Pulmonary artery endothelial cell (primary cell): ENCODE measurements around the gene AMBP. TPM values are rescaled to one million over a fixed set of nuclear protein-coding genes. Genes with fewer than 3 reads are reported as not detected.
A peak's percentile ranks its signal among the peaks of the same experiment; 100 is the strongest.

Experiments used
- DNase-seq: peaks from one replicate; pipeline ENCODE4 v3.0.0-alpha.2; 2011; ENCODE audit warnings: low read depth, low spot score
- total RNA-seq: library from RNA; depleted of rRNA; stranded (reverse); fragments of >200 nt; gene quantifications from 2 replicates; pipeline ENCODE4 v1.2.3, GENCODE V29; 2014

AMBP gene
- total RNA-seq, 1 donor from 2014 or later = not detected

- no peak for DNase-seq
Measured at GRCh38 chr9:114031948-114032840, 45.9 kb downstream of the AMBP start.

GRCh38 chr9:114031037-114031630, 47.0 kb downstream of the AMBP start:
- no peak for DNase-seq

DNA sequence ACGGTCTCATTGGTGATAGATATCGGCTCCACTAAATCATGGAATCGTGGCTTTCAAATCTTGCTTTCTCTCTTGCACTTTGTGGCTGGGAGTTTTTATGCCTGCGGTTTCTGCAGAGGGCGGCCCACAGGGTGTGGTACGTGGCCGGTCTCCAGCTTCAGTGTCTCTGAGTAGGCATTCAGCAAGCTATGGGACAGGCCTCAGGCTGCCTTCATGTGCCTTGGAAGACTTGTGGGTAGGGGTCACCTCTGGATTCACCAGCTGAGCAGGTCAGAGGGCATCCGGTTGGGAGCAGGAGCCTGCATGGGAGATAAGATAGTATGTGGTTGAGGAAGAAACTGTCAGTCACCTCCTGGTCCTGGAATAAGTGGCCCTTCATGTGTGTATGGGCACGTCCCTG, 47.7 kb downstream of the AMBP start:
- no peak for DNase-seq

- DNase-seq = peak; percentile 10
Measured at GRCh38 chr9:114029311-114030170, 48.6 kb downstream of the AMBP start.

GRCh38 chr9:114028646-114029045, 49.5 kb downstream of the AMBP start:
- no peak for DNase-seq

DNA sequence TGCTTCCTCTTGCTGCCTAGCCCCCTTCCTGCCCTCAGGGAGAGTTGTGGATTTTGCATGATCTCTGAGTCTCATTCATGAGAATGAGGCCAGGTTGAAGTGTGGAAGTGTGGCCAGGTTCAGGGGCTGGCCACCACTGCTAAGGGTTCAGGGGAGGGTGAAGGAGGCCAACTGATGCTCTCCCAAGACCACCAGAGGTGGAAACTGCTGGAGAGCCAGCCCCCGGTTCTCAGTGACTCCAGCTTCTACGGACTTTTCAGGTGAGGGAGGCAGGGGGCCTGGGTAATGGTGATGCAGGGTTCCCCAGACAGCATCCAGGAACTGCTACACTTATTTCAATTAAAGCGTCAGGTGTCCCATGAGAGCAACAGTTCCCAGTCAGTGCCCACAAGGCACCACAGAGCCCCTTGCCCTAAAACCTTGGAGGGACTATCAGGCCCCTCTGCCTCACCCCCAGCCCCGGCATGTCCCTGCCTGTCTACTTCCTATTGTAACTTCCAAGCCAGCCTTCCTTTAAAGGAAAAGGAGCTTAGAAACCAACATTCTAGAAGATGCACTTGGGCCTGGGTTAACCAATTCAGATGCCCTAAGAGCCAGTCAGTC, 50.1 kb downstream of the AMBP start:
- no peak for DNase-seq

DNA sequence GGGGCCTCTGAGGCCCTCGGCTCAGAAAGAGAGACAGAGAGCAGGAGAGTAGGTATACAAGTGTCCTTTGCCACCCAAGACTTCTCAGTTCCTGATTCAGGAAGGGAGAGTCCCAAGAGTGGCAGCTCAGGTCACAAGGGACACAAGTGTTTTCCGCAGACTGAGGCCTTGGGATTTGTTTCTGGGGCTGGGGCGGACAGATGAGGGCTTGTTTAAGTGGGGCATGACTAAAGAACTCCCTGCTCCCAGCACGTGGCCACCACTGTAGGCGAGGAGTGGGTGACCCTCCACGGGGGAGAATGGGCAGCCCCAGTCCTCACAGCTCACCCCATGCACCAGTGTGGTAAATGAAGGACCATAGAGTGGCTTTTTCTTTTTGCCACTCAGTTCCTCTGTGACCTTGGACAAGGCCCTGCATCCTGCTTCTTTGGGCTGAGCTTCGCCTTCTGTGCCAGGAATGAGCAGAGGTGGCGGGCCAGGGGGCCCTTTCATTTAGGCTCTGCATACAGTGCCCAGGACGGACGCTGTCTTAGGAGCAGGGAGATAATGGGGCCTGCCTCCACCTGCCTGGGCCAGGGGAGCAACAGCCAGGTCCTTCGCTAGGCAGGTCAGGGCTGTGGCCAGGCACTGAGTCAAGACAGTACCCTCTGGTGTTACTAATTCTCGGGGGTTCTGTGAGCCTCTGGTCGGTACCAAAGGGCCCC, 50.8 kb downstream of the AMBP start:
- DNase-seq = no peak

DNA sequence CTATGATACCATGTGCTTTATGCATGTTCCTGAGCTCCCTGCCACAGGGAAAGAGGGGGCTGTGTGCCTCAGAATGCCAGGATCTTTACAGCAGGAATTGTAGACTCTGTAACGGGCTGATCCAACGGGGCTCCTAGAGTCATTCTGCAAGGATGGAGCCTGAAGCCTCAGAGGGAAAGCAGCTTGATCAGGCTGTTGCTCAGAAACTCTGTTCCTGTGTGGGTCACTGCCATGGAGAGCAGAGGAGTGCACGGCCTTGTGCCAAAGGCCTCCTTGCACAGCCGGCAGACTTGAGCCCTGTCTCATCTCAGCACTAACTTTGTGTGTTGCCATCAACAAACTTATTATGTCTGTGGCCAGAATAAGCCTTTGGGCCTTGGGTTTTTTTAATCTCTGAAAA, 51.8 kb downstream of the AMBP start:
- DNase-seq = no peak

DNA sequence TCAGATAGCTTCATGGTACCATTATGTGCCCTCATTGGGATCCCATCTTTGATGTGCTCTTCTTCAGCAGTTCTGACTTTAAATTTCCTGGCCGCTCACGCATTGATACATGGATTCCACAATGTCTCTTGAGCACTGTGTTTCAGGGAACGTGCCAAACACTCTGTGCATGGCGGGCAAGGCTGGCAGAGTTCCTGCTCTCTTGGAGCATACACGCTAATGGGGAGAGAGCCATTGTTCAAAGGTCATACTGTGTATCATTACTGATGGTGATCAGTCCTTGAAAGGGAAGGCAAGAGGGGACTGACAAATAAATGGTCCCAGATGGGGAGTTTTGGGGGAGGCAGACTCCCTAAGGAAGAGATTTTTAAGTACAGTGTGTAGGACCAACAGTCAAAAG, 52.3 kb downstream of the AMBP start:
- DNase-seq = no peak

DNA sequence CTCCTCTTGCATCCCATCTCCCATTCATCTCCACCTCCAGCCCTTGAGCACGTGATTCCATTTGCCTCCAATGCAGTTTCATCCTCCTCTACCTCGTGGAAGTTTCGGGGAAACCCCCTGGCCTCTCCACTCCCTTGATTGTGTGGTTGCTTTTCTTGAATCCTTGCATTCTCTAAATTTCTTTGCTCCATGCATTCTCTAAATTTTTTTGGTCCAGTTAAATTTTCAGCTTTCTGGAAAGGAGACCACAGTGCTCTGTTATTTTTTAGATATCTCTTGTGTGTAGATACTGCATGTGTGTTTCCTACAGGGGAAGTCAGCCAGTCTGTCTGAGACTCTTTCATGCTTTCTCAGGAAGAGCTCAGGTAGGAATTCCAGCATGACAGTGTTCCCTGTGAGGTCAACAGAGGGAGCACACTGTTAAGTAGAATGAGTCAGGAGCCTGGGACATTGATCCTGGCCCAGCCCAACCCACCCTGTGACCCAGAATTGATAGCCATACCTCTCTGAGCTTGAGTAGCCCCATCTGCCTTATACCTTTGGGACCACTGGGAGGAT, 52.8 kb downstream of the AMBP start:
- no peak for DNase-seq

GRCh38 chr9:114023961-114024360, 54.1 kb downstream of the AMBP start:
- DNase-seq = no peak

- DNase-seq = no peak
Measured at GRCh38 chr9:114021578-114021977, 56.5 kb downstream of the AMBP start.

- DNase-seq = no peak
Measured at GRCh38 chr9:114017741-114018715, 60.1 kb downstream of the AMBP start.

GRCh38 chr9:114016629-114017423, 61.3 kb downstream of the AMBP start:
- no peak for DNase-seq

- no peak for DNase-seq
Measured at GRCh38 chr9:114016101-114016500, 62.0 kb downstream of the AMBP start.

GRCh38 chr9:114015607-114016006, 62.5 kb downstream of the AMBP start:
- DNase-seq = no peak

DNA sequence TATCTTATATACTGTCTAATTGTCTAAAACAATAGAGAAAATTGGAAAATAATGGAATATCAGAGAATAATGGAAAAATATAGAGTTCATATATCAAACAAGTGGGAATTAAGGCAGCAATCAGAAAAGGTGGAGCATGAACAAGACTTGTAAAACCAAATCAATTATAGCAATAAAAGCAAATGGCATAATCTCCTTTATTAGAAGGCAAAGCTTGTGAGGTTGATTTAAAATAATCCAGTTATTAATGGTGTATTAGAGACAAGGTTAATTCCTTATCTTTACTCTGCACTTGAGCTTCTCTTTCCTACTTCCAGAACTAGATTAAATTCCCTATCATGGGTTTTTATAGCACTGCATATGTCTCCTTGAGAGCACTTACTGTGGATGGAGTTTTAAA, 64.1 kb downstream of the AMBP start:
- no peak for DNase-seq

DNA sequence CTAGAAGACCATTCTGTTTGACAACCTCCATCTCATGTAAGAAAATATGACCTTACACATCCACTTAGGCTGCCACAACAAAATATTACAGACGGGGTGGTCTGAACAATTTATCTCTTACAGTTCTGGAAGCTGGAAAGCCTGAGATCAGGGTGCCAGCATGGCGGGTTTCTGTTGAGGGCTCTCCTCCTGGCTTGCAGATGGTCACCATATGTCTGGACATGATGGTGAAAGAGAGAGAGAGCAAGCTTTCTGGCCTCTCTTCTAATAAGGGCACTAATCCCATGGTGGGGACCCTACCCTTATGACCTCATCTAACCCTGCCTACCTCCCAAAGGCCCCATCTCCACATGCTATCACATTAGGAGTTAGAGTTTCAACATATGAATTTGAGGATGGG, 66.0 kb downstream of the AMBP start:
- DNase-seq = no peak

DNA sequence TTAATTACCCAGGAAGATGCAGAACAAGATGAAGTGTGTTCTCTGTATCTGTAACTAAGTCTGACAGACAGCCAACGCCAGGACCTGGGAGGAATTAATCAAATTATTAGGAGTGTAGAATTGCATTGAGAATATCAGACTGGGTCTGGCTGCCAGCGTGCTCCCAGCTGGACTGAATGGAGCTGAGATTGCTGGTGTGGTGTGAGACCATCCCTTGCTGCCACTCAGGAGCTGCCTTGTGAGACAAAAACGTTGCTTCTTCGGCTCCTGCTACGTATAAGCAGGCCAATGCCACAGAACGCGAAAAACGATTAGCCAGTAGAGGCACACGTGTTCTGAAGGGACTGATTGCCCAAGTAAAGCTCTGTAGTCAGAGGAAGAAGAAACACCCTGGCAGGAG, 66.8 kb downstream of the AMBP start:
- no peak for DNase-seq
